DND-41 (cell line): ENCODE results near the gene GLI2.

Experiments
- ATAC-seq: fragments of 200-7000 bp; cut with Tn5 transposase; 3 replicates; pipeline ENCODE4 v1.9.1; 2021; ENCODE audit warnings: low read depth; ENCODE audit not compliant: insufficient read depth
- DNase-seq: peaks from one replicate; pipeline ENCODE4 v3.0.0-alpha.2; 2020
- H2AFZ ChIP-seq: 2 replicates; pipeline ENCODE4 v1.6.0; 2012; ENCODE audit warnings: low read depth, low read length
- H3K27ac ChIP-seq: 2 replicates; pipeline ENCODE4 v1.5.1; 2012; ENCODE audit warnings: low read length, inconsistent platforms
- H3K27me3 ChIP-seq: fragments of 200-600 bp; sonication (generic); 2 replicates; pipeline ENCODE4 v1.6.0; 2012; ENCODE audit warnings: low read length, mild to moderate bottlenecking, inconsistent platforms; ENCODE audit not compliant: insufficient read depth, poor library complexity
- H3K36me3 ChIP-seq: 2 replicates; pipeline ENCODE4 v1.5.1; 2012; ENCODE audit warnings: low read length, inconsistent platforms; ENCODE audit not compliant: insufficient read depth
- H3K4me1 ChIP-seq: 2 replicates; pipeline ENCODE4 v1.5.1; 2012; ENCODE audit warnings: mild to moderate bottlenecking, low read length; ENCODE audit not compliant: insufficient read depth
- H3K4me2 ChIP-seq: 2 replicates; pipeline ENCODE4 v1.6.0; 2012; ENCODE audit warnings: mild to moderate bottlenecking, moderate library complexity, low read length, inconsistent platforms; ENCODE audit not compliant: insufficient read depth
- H3K4me3 ChIP-seq, 2 experiments: fragments of 200-600 bp in 1 of 2; shearing (Covaris generic) in 1 of 2; 2 replicates each; pipeline ENCODE4 v1.5.1; 2012 to 2016; ENCODE audit warnings: inconsistent platforms in 2 of 2, low read length in 2 of 2, mild to moderate bottlenecking in 2 of 2, low read depth in 1 of 2, moderate library complexity in 1 of 2
- H3K79me2 ChIP-seq: 2 replicates; pipeline ENCODE4 v1.6.0; 2012; ENCODE audit warnings: low read length, inconsistent platforms; ENCODE audit not compliant: insufficient read depth
- H3K9ac ChIP-seq: 2 replicates; pipeline ENCODE4 v1.6.0; 2012; ENCODE audit warnings: low read depth, mild to moderate bottlenecking, inconsistent platforms, low read length, moderate library complexity
- H3K9me3 ChIP-seq: 2 replicates; pipeline ENCODE4 v1.5.1; 2012; ENCODE audit warnings: low read length, moderate library complexity, mild to moderate bottlenecking, inconsistent platforms; ENCODE audit not compliant: insufficient read depth, severe bottlenecking
- H4K20me1 ChIP-seq: 2 replicates; pipeline ENCODE4 v1.6.0; 2012; ENCODE audit warnings: low read length; ENCODE audit not compliant: insufficient read depth
- CTCF ChIP-seq: IDR thresholded peaks from 2 replicates; pipeline ENCODE4 v1.5.1; 2012; ENCODE audit warnings: borderline replicate concordance, low read length, moderate library complexity, mild to moderate bottlenecking; ENCODE audit not compliant: poor library complexity, severe bottlenecking; ENCODE audit errors: extremely low read depth
- EZH2 ChIP-seq: IDR thresholded peaks from 3 replicates; pipeline ENCODE4 v1.6.1; 2012; ENCODE audit warnings: borderline replicate concordance, low read depth, mild to moderate bottlenecking, moderate library complexity, low read length, inconsistent platforms; ENCODE audit not compliant: severe bottlenecking

GLI2 gene

GRCh38 chr2:120760446-120761135 is 24.9 kb downstream of the GLI2 start:
- Histone ChIP-seq H3K27ac (no peak overlapping the region), H3K4me1 (no peaks in the 10 kb centered on the region), H2AFZ (no peak overlapping the region), H3K36me3 (no peaks in the 10 kb centered on the region), H4K20me1 (peaks cover 4% of the 10 kb centered on the region; the same call in 1 of the 2 replicates), H3K9ac (no peak overlapping the region), H3K79me2 (no peaks in the 10 kb centered on the region), H3K9me3 (no peaks in the 10 kb centered on the region), H3K4me3 (no peak overlapping the region), H3K27me3 (peaks cover 4% of the 10 kb centered on the region), H3K4me2 (no peak overlapping the region)
- DNase-seq (no peak), ATAC-seq (no peak)
- TF ChIP-seq EZH2, result no peak
- no peak for TF ChIP-seq CTCF

GRCh38 chr2:120761164-120761861 is 25.6 kb downstream of the GLI2 start:
- Histone ChIP-seq H3K79me2 (no peaks in the 10 kb centered on the region), H3K4me1 (no peaks in the 10 kb centered on the region)

GRCh38 chr2:120761911-120762310 is 26.2 kb downstream of the GLI2 start:
- no peak for DNase-seq
- H3K27me3 ChIP-seq, result peaks cover 6% of the 10 kb centered on the region
- no peaks in the 10 kb centered on the region for H3K36me3 ChIP-seq
- no peak overlapping the region for H3K9ac ChIP-seq
- no peak for TF ChIP-seq CTCF
- no peak for TF ChIP-seq EZH2
- H3K9me3 ChIP-seq, result no peaks in the 10 kb centered on the region
- no peaks in the 10 kb centered on the region for H3K4me1 ChIP-seq
- H4K20me1 ChIP-seq, result peaks cover 4% of the 10 kb centered on the region; the same call in 1 of the 2 replicates
- no peak overlapping the region for H3K27ac ChIP-seq
- H2AFZ ChIP-seq, result no peak overlapping the region
- H3K79me2 ChIP-seq, result no peaks in the 10 kb centered on the region
- no peak for ATAC-seq
- H3K4me3 ChIP-seq, result no peak overlapping the region
- H3K4me2 ChIP-seq, result no peak overlapping the region

More at GRCh38 chr2:120761164-120761861, 25.6 kb downstream of the GLI2 start:
- Histone ChIP-seq H3K27ac (no peak overlapping the region), H2AFZ (no peak overlapping the region), H3K4me2 (no peak overlapping the region), H3K9me3 (no peaks in the 10 kb centered on the region), H4K20me1 (peaks cover 4% of the 10 kb centered on the region; the same call in 1 of the 2 replicates), H3K4me3 (no peak overlapping the region), H3K9ac (no peak overlapping the region), H3K27me3 (peaks cover 4% of the 10 kb centered on the region), H3K36me3 (no peaks in the 10 kb centered on the region)
- DNase-seq (no peak), ATAC-seq (no peak)
- TF ChIP-seq EZH2 (no peak), CTCF (no peak)
